SK-N-SH (cell line): ENCODE data around the gene RASGRF1.

ENCODE experiments used
- CTCF ChIP-seq: fragments of 200-600 bp; sonication (generic); IDR thresholded peaks from 2 replicates; pipeline ENCODE4 v1.6.1; 2017; ENCODE audit warnings: antibody characterized with exemption, mild to moderate bottlenecking, moderate library complexity
- FOXM1 ChIP-seq: IDR thresholded peaks from 2 replicates; pipeline ENCODE4 v1.4.0; 2012; ENCODE audit warnings: low read depth, mild to moderate bottlenecking
- GABPA ChIP-seq: IDR thresholded peaks from 2 replicates; pipeline ENCODE4 v1.4.0; 2012; ENCODE audit warnings: low read depth, mild to moderate bottlenecking
- GATA2 ChIP-seq: sonication (generic); formaldehyde crosslinking; IDR thresholded peaks from 2 replicates; pipeline ENCODE4 v1.5.0; 2020; ENCODE audit warnings: mild to moderate bottlenecking, missing genetic modification reagents
- JUND ChIP-seq: IDR thresholded peaks from 2 replicates; pipeline ENCODE4 v1.4.0; 2012
- MAX ChIP-seq: IDR thresholded peaks from 2 replicates; pipeline ENCODE4 v1.4.0; 2012; ENCODE audit warnings: low read depth
- MEF2A ChIP-seq: IDR thresholded peaks from 2 replicates; pipeline ENCODE4 v1.4.0; 2012; ENCODE audit warnings: low read depth, borderline replicate concordance
- NRF1 ChIP-seq: IDR thresholded peaks from 2 replicates; pipeline ENCODE4 v1.6.1; 2012; ENCODE audit warnings: low read depth, mild to moderate bottlenecking, low read length
- POLR2AphosphoS5 ChIP-seq: IDR thresholded peaks from 2 replicates; pipeline ENCODE4 v1.6.1; 2012; ENCODE audit warnings: low read depth, low read length
- SIN3A ChIP-seq: IDR thresholded peaks from 2 replicates; pipeline ENCODE4 v1.6.1; 2012; ENCODE audit warnings: low read depth, mild to moderate bottlenecking, low read length, moderate library complexity, borderline replicate concordance
- SMC3 ChIP-seq: IDR thresholded peaks from 2 replicates; pipeline ENCODE4 v1.6.1; 2012; ENCODE audit warnings: low read depth, low read length, improper control_type of control experiment
- TF ChIP-seq, protein P1 (sequence below): IDR thresholded peaks from 2 replicates; pipeline ENCODE4; 2012
- TF ChIP-seq, protein P2 (sequence below): IDR thresholded peaks from 2 replicates; pipeline ENCODE4 v1.4.0; 2012; ENCODE audit warnings: low read depth, borderline replicate concordance
- TF ChIP-seq, protein P3 (sequence below): IDR thresholded peaks from 2 replicates; pipeline ENCODE4 v1.6.1; 2012; ENCODE audit warnings: mild to moderate bottlenecking, low read depth, low read length, moderate library complexity

DNA sequence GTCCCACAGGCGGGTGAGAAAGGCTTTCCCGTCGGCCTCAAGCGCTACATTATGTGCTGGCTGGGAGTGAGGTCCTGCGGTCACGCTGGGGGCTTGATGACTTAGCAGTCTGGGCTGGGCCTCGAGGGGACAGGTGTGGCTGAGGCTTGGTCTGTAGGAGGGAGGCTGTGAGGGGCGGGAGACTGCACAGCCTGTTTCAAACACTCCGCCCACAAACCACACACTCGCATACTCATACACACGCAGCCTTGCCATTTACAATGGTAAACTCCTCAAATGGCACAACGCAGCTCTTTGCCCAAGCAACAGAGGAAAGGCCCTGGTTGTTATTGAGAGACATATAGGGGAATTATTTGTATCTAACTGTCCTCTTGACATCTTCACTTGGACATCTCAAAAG, 32.4 kb upstream of the RASGRF1 start:
- no peak for TF ChIP-seq CTCF
- TF ChIP-seq, protein P1, sequence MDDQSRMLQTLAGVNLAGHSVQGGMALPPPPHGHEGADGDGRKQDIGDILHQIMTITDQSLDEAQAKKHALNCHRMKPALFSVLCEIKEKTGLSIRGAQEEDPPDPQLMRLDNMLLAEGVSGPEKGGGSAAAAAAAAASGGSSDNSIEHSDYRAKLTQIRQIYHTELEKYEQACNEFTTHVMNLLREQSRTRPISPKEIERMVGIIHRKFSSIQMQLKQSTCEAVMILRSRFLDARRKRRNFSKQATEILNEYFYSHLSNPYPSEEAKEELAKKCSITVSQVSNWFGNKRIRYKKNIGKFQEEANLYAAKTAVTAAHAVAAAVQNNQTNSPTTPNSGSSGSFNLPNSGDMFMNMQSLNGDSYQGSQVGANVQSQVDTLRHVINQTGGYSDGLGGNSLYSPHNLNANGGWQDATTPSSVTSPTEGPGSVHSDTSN, result no peak
- TF ChIP-seq MAX, result no peak
- TF ChIP-seq, protein P2, sequence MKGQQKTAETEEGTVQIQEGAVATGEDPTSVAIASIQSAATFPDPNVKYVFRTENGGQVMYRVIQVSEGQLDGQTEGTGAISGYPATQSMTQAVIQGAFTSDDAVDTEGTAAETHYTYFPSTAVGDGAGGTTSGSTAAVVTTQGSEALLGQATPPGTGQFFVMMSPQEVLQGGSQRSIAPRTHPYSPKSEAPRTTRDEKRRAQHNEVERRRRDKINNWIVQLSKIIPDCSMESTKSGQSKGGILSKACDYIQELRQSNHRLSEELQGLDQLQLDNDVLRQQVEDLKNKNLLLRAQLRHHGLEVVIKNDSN, result no peak
- TF ChIP-seq FOXM1, result no peak
- no peak for TF ChIP-seq POLR2AphosphoS5
- TF ChIP-seq JUND, result no peak
- TF ChIP-seq SIN3A, result no peak
- TF ChIP-seq GABPA, result no peak
- no peak for TF ChIP-seq GATA2 (CRISPR knock-in tag)
- TF ChIP-seq, protein P3, sequence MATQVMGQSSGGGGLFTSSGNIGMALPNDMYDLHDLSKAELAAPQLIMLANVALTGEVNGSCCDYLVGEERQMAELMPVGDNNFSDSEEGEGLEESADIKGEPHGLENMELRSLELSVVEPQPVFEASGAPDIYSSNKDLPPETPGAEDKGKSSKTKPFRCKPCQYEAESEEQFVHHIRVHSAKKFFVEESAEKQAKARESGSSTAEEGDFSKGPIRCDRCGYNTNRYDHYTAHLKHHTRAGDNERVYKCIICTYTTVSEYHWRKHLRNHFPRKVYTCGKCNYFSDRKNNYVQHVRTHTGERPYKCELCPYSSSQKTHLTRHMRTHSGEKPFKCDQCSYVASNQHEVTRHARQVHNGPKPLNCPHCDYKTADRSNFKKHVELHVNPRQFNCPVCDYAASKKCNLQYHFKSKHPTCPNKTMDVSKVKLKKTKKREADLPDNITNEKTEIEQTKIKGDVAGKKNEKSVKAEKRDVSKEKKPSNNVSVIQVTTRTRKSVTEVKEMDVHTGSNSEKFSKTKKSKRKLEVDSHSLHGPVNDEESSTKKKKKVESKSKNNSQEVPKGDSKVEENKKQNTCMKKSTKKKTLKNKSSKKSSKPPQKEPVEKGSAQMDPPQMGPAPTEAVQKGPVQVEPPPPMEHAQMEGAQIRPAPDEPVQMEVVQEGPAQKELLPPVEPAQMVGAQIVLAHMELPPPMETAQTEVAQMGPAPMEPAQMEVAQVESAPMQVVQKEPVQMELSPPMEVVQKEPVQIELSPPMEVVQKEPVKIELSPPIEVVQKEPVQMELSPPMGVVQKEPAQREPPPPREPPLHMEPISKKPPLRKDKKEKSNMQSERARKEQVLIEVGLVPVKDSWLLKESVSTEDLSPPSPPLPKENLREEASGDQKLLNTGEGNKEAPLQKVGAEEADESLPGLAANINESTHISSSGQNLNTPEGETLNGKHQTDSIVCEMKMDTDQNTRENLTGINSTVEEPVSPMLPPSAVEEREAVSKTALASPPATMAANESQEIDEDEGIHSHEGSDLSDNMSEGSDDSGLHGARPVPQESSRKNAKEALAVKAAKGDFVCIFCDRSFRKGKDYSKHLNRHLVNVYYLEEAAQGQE, result no peak
- no peak for TF ChIP-seq MEF2A
- TF ChIP-seq SMC3, result no peak
- no peak for TF ChIP-seq NRF1
